ENCODE results near the gene PLG. TPM values are rescaled to one million over a fixed set of nuclear protein-coding genes. Genes with fewer than 3 reads are reported as not detected.

PLG gene
- total RNA-seq, 1 experiment from 2014 or later: not detected

Other genes starting within 250 kb of the PLG start
- not detected in 2 replicates for gene LPA, start 38.0 kb upstream of the PLG start, total RNA-seq (2014; rRNA removed; shearing (Covaris generic))

Data from RPMI7951 (cell line).